Erythroblast (primary cell): ENCODE data around the gene PTGES3.

Experiments used
- GATA1 ChIP-seq: IDR thresholded peaks from 2 replicates; pipeline ENCODE4 v1.6.1; 2011; ENCODE audit warnings: low read depth, mild to moderate bottlenecking, control low read depth, low read length, moderate library complexity
- POLR2A ChIP-seq: IDR thresholded peaks from 2 replicates; pipeline ENCODE4 v1.6.1; 2011; ENCODE audit warnings: mild to moderate bottlenecking, low read length

- TF ChIP-seq POLR2A (no peak), GATA1 (no peak)
Measured at GRCh38 chr12:56721216-56721615, 33.1 kb upstream of the PTGES3 start.
